ENCODE results near the gene ARHGAP15. TPM values are rescaled to one million over a fixed set of nuclear protein-coding genes. Genes with fewer than 3 reads are reported as not detected.

ARHGAP15 gene
- total RNA-seq, 1 experiment from 2014 or later = not detected

- H3K36me3 ChIP-seq (replicated peaks; ENCODE audit: control insufficient read depth, insufficient read depth, low read length) = no peaks in the 10 kb centered on the region
- DNase-seq = no peak
- no peaks in the 10 kb centered on the region for H3K27me3 ChIP-seq (ENCODE audit: control insufficient read depth, insufficient read depth, low read length)
- H3K4me3 ChIP-seq (ENCODE audit: insufficient read depth, low read depth, low read length) = no peak overlapping the region
These were observed 482.1 kb downstream of the ARHGAP15 start for GRCh38 chr2:143611336-143611735.

GRCh38 chr2:143615562-143615961 lies 486.3 kb downstream of the ARHGAP15 start:
- Histone ChIP-seq H3K27me3 (ENCODE audit: control insufficient read depth, insufficient read depth, low read length) (no peaks in the 10 kb centered on the region), H3K36me3 (replicated peaks; ENCODE audit: control insufficient read depth, insufficient read depth, low read length) (no peaks in the 10 kb centered on the region), H3K4me3 (ENCODE audit: insufficient read depth, low read depth, low read length) (no peak overlapping the region)
- no peak for DNase-seq

GRCh38 chr2:143616452-143616851 lies 487.2 kb downstream of the ARHGAP15 start:
- Histone ChIP-seq H3K27me3 (ENCODE audit: control insufficient read depth, insufficient read depth, low read length) (no peaks in the 10 kb centered on the region), H3K36me3 (replicated peaks; ENCODE audit: control insufficient read depth, insufficient read depth, low read length) (no peaks in the 10 kb centered on the region), H3K4me3 (ENCODE audit: insufficient read depth, low read depth, low read length) (no peak overlapping the region)
- DNase-seq = no peak

DNA sequence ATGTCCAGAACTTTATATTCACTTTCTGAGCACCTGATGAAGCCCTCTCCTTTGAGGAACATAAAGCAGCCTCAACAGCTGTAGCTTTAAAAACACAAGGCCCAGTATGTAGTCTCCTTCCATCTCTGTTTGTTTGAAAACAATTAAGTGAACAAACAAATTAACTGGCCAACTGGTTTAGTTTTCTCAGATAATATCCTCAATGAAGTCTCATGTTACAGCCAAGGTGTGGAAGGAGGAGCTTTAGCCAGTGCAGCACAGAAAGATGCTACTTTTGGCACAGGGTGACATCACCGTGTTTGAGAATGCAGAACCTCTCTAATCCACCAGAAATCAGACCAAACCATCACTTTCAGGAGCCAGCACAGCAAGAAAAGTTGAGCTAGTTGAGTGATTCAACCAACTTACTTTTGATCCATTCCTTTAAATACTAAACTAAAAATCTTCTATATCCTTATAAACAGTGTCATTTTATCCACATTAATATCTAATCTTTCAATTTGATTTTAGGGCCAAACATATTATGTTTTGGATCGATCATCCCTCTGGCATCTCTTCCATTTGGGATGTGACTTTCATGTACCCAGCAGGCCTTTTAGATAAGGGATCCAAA lies 488.7 kb downstream of the ARHGAP15 start:
- no peaks in the 10 kb centered on the region for H3K27me3 ChIP-seq (ENCODE audit: control insufficient read depth, insufficient read depth, low read length)
- H3K4me3 ChIP-seq (ENCODE audit: insufficient read depth, low read depth, low read length) = no peak overlapping the region
- H3K36me3 ChIP-seq (replicated peaks; ENCODE audit: control insufficient read depth, insufficient read depth, low read length) = no peaks in the 10 kb centered on the region
- no peak for DNase-seq

DNA sequence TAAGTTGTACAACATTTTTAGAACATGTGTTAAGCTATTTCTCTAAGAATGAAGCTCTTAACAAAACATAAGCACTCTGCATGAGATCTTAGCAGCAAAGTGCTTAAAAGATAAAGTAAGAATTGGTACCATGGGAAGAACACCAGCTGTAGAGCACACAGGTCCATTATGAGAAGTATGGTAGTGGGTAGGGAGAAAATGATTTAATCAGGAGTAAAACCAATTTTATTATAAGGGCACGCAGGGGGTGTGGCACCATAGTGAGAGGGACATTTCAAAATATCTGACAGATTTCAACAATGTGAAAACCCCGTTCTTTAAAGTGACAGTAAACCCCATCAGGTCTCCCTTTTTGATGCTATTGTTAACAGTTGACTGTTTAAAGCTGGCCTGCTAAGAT lies 492.9 kb downstream of the ARHGAP15 start:
- Histone ChIP-seq H3K36me3 (replicated peaks; ENCODE audit: control insufficient read depth, insufficient read depth, low read length) (no peaks in the 10 kb centered on the region), H3K27me3 (ENCODE audit: control insufficient read depth, insufficient read depth, low read length) (no peaks in the 10 kb centered on the region), H3K4me3 (ENCODE audit: insufficient read depth, low read depth, low read length) (no peak overlapping the region)
- DNase-seq = no peak

DNA sequence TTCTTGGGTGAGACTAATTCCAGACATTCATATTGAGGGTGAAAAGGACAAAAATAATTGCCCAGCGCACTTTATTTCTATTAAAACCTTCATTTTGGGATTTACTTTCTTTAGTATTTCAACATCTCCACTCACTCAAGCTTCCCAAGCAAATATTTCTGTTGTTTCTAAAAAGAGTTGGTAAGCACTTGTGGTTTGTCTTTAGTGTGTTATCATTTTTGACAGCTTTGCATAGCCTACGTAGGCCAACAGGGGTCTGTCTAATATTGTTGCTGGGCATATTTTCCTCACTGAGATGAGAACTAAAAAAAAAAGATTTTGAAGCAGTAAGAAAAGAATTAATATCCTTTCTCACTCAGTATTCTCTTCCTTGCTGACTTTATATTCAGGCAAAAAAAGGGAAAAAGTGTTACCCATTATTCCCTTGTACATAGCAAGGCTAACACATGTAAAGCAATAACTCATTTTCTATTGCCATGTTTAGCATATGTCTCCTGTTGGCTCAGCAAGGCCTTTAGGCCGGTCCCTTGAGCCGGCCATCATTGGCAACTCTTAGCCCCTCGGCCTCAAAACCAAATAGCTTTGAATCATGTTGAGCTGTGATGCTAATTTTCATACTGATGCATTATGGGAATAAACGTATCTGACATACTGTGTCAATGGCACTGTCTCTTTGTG lies 494.2 kb downstream of the ARHGAP15 start:
- no peaks in the 10 kb centered on the region for H3K36me3 ChIP-seq (replicated peaks; ENCODE audit: control insufficient read depth, insufficient read depth, low read length)
- no peak overlapping the region for H3K4me3 ChIP-seq (ENCODE audit: insufficient read depth, low read depth, low read length)
- H3K27me3 ChIP-seq (ENCODE audit: control insufficient read depth, insufficient read depth, low read length) = no peaks in the 10 kb centered on the region
- DNase-seq = no peak

DNA sequence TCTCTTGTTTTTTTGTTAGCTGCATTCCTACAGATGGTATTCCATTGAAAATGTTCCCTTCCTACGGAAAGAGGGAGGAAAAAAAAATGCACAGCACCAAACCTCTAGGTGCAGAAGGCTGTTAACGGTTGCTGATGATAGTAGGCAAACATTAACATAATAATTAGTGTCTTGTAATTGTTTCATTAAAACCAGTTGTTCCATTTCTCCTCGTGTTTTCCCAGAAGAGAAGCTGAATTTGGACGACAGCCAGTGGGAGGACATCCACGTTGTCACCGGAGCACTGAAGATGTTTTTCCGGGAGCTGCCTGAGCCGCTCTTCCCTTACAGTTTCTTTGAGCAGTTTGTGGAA lies 494.7 kb downstream of the ARHGAP15 start:
- H3K27me3 ChIP-seq (ENCODE audit: control insufficient read depth, insufficient read depth, low read length) = no peaks in the 10 kb centered on the region
- no peak for DNase-seq
- no peaks in the 10 kb centered on the region for H3K36me3 ChIP-seq (replicated peaks; ENCODE audit: control insufficient read depth, insufficient read depth, low read length)
- H3K4me3 ChIP-seq (ENCODE audit: insufficient read depth, low read depth, low read length) = no peak overlapping the region

GRCh38 chr2:143629340-143629739 lies 500.1 kb downstream of the ARHGAP15 start:
- DNase-seq = no peak
- H3K36me3 ChIP-seq (replicated peaks; ENCODE audit: control insufficient read depth, insufficient read depth, low read length) = no peaks in the 10 kb centered on the region
- no peak overlapping the region for H3K4me3 ChIP-seq (ENCODE audit: insufficient read depth, low read depth, low read length)
- no peaks in the 10 kb centered on the region for H3K27me3 ChIP-seq (ENCODE audit: control insufficient read depth, insufficient read depth, low read length)

GRCh38 chr2:143632751-143633374 lies 503.6 kb downstream of the ARHGAP15 start:
- no peak for DNase-seq
- no peaks in the 10 kb centered on the region for H3K36me3 ChIP-seq (replicated peaks; ENCODE audit: control insufficient read depth, insufficient read depth, low read length)
- no peak overlapping the region for H3K4me3 ChIP-seq (ENCODE audit: insufficient read depth, low read depth, low read length)
- H3K27me3 ChIP-seq (ENCODE audit: control insufficient read depth, insufficient read depth, low read length) = no peaks in the 10 kb centered on the region

GRCh38 chr2:143633419-143633818 lies 504.2 kb downstream of the ARHGAP15 start:
- Histone ChIP-seq H3K27me3 (ENCODE audit: control insufficient read depth, insufficient read depth, low read length) (no peaks in the 10 kb centered on the region), H3K36me3 (replicated peaks; ENCODE audit: control insufficient read depth, insufficient read depth, low read length) (no peaks in the 10 kb centered on the region), H3K4me3 (ENCODE audit: insufficient read depth, low read depth, low read length) (no peak overlapping the region)
- DNase-seq = no peak

DNA sequence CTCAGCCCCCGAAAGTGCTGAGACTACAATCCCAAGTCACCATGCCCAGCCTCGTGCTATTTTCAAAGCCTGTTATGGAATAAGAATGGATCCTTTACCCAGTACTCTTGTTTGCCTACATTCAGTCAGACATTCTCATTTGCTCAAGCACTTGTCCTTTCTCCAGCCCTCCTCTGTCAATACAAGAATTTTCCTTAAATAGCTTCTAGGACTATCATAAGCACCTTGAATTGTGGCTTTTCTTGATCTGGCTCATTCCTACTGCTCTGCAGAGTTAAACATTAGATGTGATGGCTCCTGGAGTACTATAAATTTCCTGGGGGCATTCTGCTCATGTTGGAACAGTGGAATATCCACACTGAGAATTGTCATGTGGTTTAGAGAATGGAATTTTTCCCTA lies 506.1 kb downstream of the ARHGAP15 start:
- no peak for DNase-seq
- no peaks in the 10 kb centered on the region for H3K36me3 ChIP-seq (replicated peaks; ENCODE audit: control insufficient read depth, insufficient read depth, low read length)
- H3K4me3 ChIP-seq (ENCODE audit: insufficient read depth, low read depth, low read length) = no peak overlapping the region
- H3K27me3 ChIP-seq (ENCODE audit: control insufficient read depth, insufficient read depth, low read length) = no peaks in the 10 kb centered on the region

GRCh38 chr2:143635936-143636335 lies 506.7 kb downstream of the ARHGAP15 start:
- Histone ChIP-seq H3K27me3 (ENCODE audit: control insufficient read depth, insufficient read depth, low read length) (no peaks in the 10 kb centered on the region), H3K4me3 (ENCODE audit: insufficient read depth, low read depth, low read length) (no peak overlapping the region)
- no peak for DNase-seq

DNA sequence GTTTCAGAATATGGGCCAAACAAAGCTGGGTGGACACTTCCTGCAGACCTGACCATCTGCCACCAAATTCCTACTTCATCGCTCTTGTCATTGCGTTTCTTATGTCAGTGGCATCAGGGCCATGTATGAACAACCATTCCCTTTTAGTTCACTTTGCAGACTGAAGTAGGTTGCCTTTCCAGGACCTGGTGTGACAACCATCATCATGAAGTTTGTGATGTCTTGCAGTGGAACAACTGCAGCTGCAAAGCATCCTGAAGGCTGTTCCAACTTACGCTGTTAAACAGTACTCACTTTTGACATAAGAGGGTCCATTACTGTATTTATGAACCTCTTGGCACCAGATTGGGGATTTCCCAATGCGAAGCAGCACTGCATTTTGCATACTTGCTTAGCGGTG lies 511.6 kb downstream of the ARHGAP15 start:
- no peak for DNase-seq
- H3K4me3 ChIP-seq (ENCODE audit: insufficient read depth, low read depth, low read length) = no peak overlapping the region
- H3K36me3 ChIP-seq (replicated peaks; ENCODE audit: control insufficient read depth, insufficient read depth, low read length) = no peaks in the 10 kb centered on the region
- H3K27me3 ChIP-seq (ENCODE audit: control insufficient read depth, insufficient read depth, low read length) = no peaks in the 10 kb centered on the region

More at GRCh38 chr2:143635936-143636335, 506.7 kb downstream of the ARHGAP15 start:
- H3K36me3 ChIP-seq (replicated peaks; ENCODE audit: control insufficient read depth, insufficient read depth, low read length) = no peaks in the 10 kb centered on the region

DNA sequence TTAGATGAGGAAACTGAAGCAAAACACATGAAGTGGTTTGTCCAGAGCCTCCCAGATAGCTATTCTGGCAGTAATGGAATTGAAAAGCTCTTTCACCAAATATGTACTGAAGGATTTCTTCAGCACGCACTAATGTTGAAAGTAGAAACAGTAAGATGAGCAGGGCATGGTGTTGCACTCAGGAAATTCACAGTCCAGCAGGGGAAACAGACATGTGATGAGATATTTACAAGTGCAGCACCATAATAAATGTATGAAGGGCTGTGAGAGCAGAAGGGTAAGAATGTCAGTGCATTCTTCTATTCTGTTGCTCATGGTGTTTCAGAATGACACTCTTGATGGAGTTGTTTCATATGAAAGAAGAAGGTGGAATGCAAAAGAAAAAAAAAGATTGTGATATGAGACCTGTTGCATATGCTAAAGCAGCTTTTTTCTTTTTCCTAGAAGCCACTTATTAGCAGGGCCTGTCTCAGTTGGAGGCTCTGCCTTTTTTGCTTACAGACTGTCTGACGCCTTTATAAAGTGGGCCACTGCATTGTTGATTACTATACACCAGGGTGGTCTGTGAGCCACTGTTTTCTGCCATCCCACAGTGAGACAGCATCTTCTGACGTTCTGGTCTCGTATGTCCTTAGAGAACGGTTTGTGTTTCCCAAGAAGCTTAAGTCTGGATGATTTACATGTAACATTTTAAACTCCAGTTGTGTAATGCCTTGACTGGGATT lies 516.9 kb downstream of the ARHGAP15 start:
- Histone ChIP-seq H3K4me3 (ENCODE audit: insufficient read depth, low read depth, low read length) (no peak overlapping the region), H3K27me3 (ENCODE audit: control insufficient read depth, insufficient read depth, low read length) (no peaks in the 10 kb centered on the region), H3K36me3 (replicated peaks; ENCODE audit: control insufficient read depth, insufficient read depth, low read length) (no peaks in the 10 kb centered on the region)
- DNase-seq = no peak

DNA sequence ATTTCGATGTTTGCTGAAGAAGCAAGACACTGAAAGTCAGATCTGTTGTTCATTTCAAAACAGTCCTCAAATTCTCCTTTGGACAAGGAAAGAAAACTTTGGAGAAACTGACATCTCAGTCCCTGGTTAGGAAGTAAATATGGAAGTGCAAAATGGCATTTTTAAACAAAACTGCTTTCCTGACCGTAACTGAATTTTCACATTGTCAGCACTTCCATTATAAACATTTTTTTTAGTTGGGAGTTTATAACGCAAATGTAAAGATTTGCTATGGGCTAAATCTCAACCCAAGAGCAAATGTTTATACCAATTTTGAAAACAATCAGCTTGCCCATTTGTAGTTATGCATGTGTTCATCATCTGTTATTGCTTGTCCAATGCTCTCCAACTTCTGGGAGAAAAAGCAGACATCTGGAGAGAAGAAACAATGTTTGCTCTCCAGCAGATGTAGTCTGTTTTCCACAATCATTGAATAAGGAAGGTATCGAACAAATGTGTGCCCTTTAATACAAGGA lies 520.1 kb downstream of the ARHGAP15 start:
- no peak overlapping the region for H3K4me3 ChIP-seq (ENCODE audit: insufficient read depth, low read depth, low read length)
- H3K36me3 ChIP-seq (replicated peaks; ENCODE audit: control insufficient read depth, insufficient read depth, low read length) = no peaks in the 10 kb centered on the region
- H3K27me3 ChIP-seq (ENCODE audit: control insufficient read depth, insufficient read depth, low read length) = no peaks in the 10 kb centered on the region

More for the DNA sequence above, 520.1 kb downstream of the ARHGAP15 start:
- DNase-seq = no peak

Measured in H7 (cell line).